ENCODE data around the gene ERC1.

Gene ERC1

GRCh38 chr12:1007994-1008393 lies 17.0 kb downstream of the ERC1 start:
- H3F3A ChIP-seq (ENCODE audit: control insufficient read depth, insufficient read depth) = 0 out of 2 replicates have a peak, but pooled peaks cover 4% of the 10 kb centered on the region
- no peaks in the 10 kb centered on the region for H3K9me3 ChIP-seq (ENCODE audit: control insufficient read depth, insufficient read depth, low read length)
- peaks cover 4% of the 10 kb centered on the region; the same call in 1 of the 2 replicates for H4K20me1 ChIP-seq (ENCODE audit: control insufficient read depth, insufficient read depth, low read depth, low read length)
- peaks cover 44% of the 10 kb centered on the region for H3K79me2 ChIP-seq (ENCODE audit: control insufficient read depth, low read length)
- H3K9me2 ChIP-seq (replicated peaks; ENCODE audit: control insufficient read depth, low read length) = no peaks in the 10 kb centered on the region
- H3K4me3 ChIP-seq (ENCODE audit: low read length) = no peak overlapping the region
- TF ChIP-seq EZH2phosphoT487 (IDR thresholded peaks at IDR 0.05; ENCODE audit: borderline replicate concordance, low read length) = no peak
- no peak for TF ChIP-seq CTCF (IDR thresholded peaks at IDR 0.05; ENCODE audit: low read depth, low read length, poor library complexity, severe bottlenecking)
- no peak overlapping the region for H3K27ac ChIP-seq (ENCODE audit: low read depth, low read length)
- H3K27me3 ChIP-seq (ENCODE audit: control insufficient read depth, low read length) = no peaks in the 10 kb centered on the region
- H3K4me1 ChIP-seq (ENCODE audit: control insufficient read depth, low read length) = no peaks in the 10 kb centered on the region
- no peak overlapping the region for H3K4me2 ChIP-seq (ENCODE audit: low read length)
- no peaks in the 10 kb centered on the region for H3K36me3 ChIP-seq (ENCODE audit: control insufficient read depth, low read length)

GRCh38 chr12:1011091-1011490 lies 20.1 kb downstream of the ERC1 start:
- H3K4me3 ChIP-seq (ENCODE audit: low read length) = no peak overlapping the region
- no peaks in the 10 kb centered on the region for H3K27me3 ChIP-seq (ENCODE audit: control insufficient read depth, low read length)
- TF ChIP-seq CTCF (IDR thresholded peaks at IDR 0.05; ENCODE audit: low read depth, low read length, poor library complexity, severe bottlenecking) (no peak), EZH2phosphoT487 (IDR thresholded peaks at IDR 0.05; ENCODE audit: borderline replicate concordance, low read length) (no peak)
- H3K36me3 ChIP-seq (ENCODE audit: control insufficient read depth, low read length) = no peaks in the 10 kb centered on the region
- 0 out of 2 replicates have a peak, but pooled peaks cover 4% of the 10 kb centered on the region for H3F3A ChIP-seq (ENCODE audit: control insufficient read depth, insufficient read depth)
- no peaks in the 10 kb centered on the region for H3K9me3 ChIP-seq (ENCODE audit: control insufficient read depth, insufficient read depth, low read length)
- H4K20me1 ChIP-seq (ENCODE audit: control insufficient read depth, insufficient read depth, low read depth, low read length) = peaks cover 4% of the 10 kb centered on the region; the same call in 1 of the 2 replicates
- no peak overlapping the region for H3K27ac ChIP-seq (ENCODE audit: low read depth, low read length)
- H3K9me2 ChIP-seq (replicated peaks; ENCODE audit: control insufficient read depth, low read length) = no peaks in the 10 kb centered on the region
- H3K79me2 ChIP-seq (ENCODE audit: control insufficient read depth, low read length) = peaks cover 39% of the 10 kb centered on the region
- H3K4me1 ChIP-seq (ENCODE audit: control insufficient read depth, low read length) = no peaks in the 10 kb centered on the region
- no peak overlapping the region for H3K4me2 ChIP-seq (ENCODE audit: low read length)

- no peaks in the 10 kb centered on the region for H3K27me3 ChIP-seq (ENCODE audit: control insufficient read depth, low read length)
- no peaks in the 10 kb centered on the region for H3K4me1 ChIP-seq (ENCODE audit: control insufficient read depth, low read length)
- no peak overlapping the region for H3K4me2 ChIP-seq (ENCODE audit: low read length)
- no peaks in the 10 kb centered on the region for H4K20me1 ChIP-seq (ENCODE audit: control insufficient read depth, insufficient read depth, low read depth, low read length)
- TF ChIP-seq CTCF (IDR thresholded peaks at IDR 0.05; ENCODE audit: low read depth, low read length, poor library complexity, severe bottlenecking) (no peak), EZH2phosphoT487 (IDR thresholded peaks at IDR 0.05; ENCODE audit: borderline replicate concordance, low read length) (no peak)
- peaks cover 35% of the 10 kb centered on the region for H3K79me2 ChIP-seq (ENCODE audit: control insufficient read depth, low read length)
- H3F3A ChIP-seq (ENCODE audit: control insufficient read depth, insufficient read depth) = 0 out of 2 replicates have a peak, but pooled peaks cover 4% of the 10 kb centered on the region
- H3K27ac ChIP-seq (ENCODE audit: low read depth, low read length) = no peak overlapping the region
- no peak overlapping the region for H3K4me3 ChIP-seq (ENCODE audit: low read length)
- H3K9me2 ChIP-seq (replicated peaks; ENCODE audit: control insufficient read depth, low read length) = no peaks in the 10 kb centered on the region
- no peaks in the 10 kb centered on the region for H3K9me3 ChIP-seq (ENCODE audit: control insufficient read depth, insufficient read depth, low read length)
- H3K36me3 ChIP-seq (ENCODE audit: control insufficient read depth, low read length) = no peaks in the 10 kb centered on the region
These were observed 22.8 kb downstream of the ERC1 start for GRCh38 chr12:1013618-1014489.

All from DOHH2 (cell line).